Adrenal gland (tissue), 12 donors: Measurements from ENCODE around the gene TXN2. TPM values are rescaled to one million over a fixed set of nuclear protein-coding genes. Genes with fewer than 3 reads are reported as not detected.
"Not testable (repeated sequence)": the region's sequence is repeated elsewhere in the genome, so short reads cannot be mapped to it uniquely, and the experiment has no call there.

Experiments used
- DNase-seq, 7 donors: peaks; one replicate each; pipeline ENCODE4 v3.0.0-alpha.2; 2019 to 2020
- H3K27ac ChIP-seq, 5 donors: fragments of 200-600 bp; sonication (generic) in 4 of 5; 1 replicate in 3 of 5; 2 replicates in 2 of 5; pipeline versions ENCODE4 v1.5.1 to v1.8.0; 2016 to 2020; ENCODE audit warnings: mild to moderate bottlenecking in 1 of 5
- H3K27me3 ChIP-seq: fragments of 200-600 bp; 2 replicates; pipeline ENCODE4 v1.8.0; 2021
- H3K36me3 ChIP-seq, 2 donors: fragments of 200-600 bp; replicated peaks in 1 of 2; 1 replicate in 1 of 2; 2 replicates in 1 of 2; pipeline versions ENCODE4 v1.5.1 to v1.8.0; 2018 to 2022
- H3K4me1 ChIP-seq, 2 donors: fragments of 200-600 bp; replicated peaks in 1 of 2; 1 replicate in 1 of 2; 2 replicates in 1 of 2; pipeline versions ENCODE4 v1.5.1 to v1.8.0; 2018 to 2021
- H3K4me3 ChIP-seq, 4 donors: fragments of 200-600 bp; sonication (generic) in 3 of 4; one replicate each; pipeline ENCODE4 v1.5.1; 2016 to 2018
- H3K9me3 ChIP-seq, 3 donors: fragments of 200-600 bp; sonication (generic) in 1 of 3; replicated peaks in 1 of 3; 1 replicate in 2 of 3; 2 replicates in 1 of 3; pipeline versions ENCODE4 v1.5.1 to v1.8.0; 2016 to 2021
- POLR2A ChIP-seq, 2 donors: fragments of 450-650 bp; IDR thresholded peaks; one replicate each; pipeline ENCODE4 v1.6.1; 2017; ENCODE audit warnings: antibody characterized with exemption in 2 of 2, mild to moderate bottlenecking in 2 of 2, moderate library complexity in 1 of 2
- WGBS, 4 donors: extraction: QIAGEN DNeasy Blood & Tissue Kit in 2 of 4; methylation state at CpG; one replicate each; pipeline versions ENCODE4 v1.1.5 to v1.1.7; 2013 to 2017; 5-methylcytosine and 5-hydroxymethylcytosine counted together
- intact Hi-C, 2 donors: fragments of 100-400 bp; cut with DNase I; formaldehyde crosslinking; loops; one replicate each; pipeline versions ENCODE4 v1.14.1 to v1.15.0; 2022 to 2023
- polyA plus RNA-seq, 3 donors: library from polyadenylated mRNA; stranded (reverse); fragments of 200-250 nt in 2 of 3; fragments of 350-450 nt in 1 of 3; fragmentation: Illumina TruSeq in 1 of 3; extraction: RNeasy Lipid Tissue Mini Kit (QIAGEN cat#74804) in 1 of 3; gene quantifications; one replicate each; pipeline ENCODE4 v1.2.3, GENCODE V29; 2013 to 2014
- total RNA-seq, 9 donors: library from RNA; depleted of rRNA in 4 of 9; stranded (reverse); fragments of >200 nt in 4 of 9; fragments of 120-200 nt in 1 of 9; fragmentation: NEBNext Ultra II Directional in 1 of 9; extraction: Animal tissue kit (Norgen Biotek cat#: 25700) in 1 of 9; gene quantifications; one replicate each; pipeline versions ENCODE4 v1.1.0 to v1.2.4, GENCODE V29; 2013 to 2023
- TF ChIP-seq, protein P1 (sequence below), 6 experiments: fragments of 450-650 bp in 4 of 6; fragments of 200-600 bp in 2 of 6; sonication (generic) in 1 of 6; IDR thresholded peaks; 1 replicate in 5 of 6; 2 replicates in 1 of 6; pipeline versions ENCODE4 v1.5.1 to v1.8.0; 2016 to 2021; ENCODE audit warnings: antibody characterized with exemption in 6 of 6, mild to moderate bottlenecking in 2 of 6, moderate library complexity in 1 of 6
- donor health status: healthy with polysubstance abuse.
- donor health status: Bipolar disorder and iron deficiency.
- donor health status: DM: yes; HTN: yes; CAD: no.
- donor health status: DM: no; HTN: no; CAD: no.
- donor health status: DM: no; HTN: no; CAD: no.
- donor health status: DM: yes; HTN: yes; CAD: no.

The TXN2 gene
- total and polyA plus RNA-seq, 12 donors: 160 to 245 (median 202) TPM

- WGBS, 4 donors: 75 to 79% (median 78%) methylated on average over 13 to 15 of the region's 15 CpGs
- no peak overlapping the region for H3K4me3 ChIP-seq
- H3K27ac ChIP-seq: no peak overlapping the region
- no peaks in the 10 kb centered on the region for H3K9me3 ChIP-seq
- no peak for TF ChIP-seq POLR2A (IDR thresholded peaks at IDR 0.05)
- TF ChIP-seq, protein P1, sequence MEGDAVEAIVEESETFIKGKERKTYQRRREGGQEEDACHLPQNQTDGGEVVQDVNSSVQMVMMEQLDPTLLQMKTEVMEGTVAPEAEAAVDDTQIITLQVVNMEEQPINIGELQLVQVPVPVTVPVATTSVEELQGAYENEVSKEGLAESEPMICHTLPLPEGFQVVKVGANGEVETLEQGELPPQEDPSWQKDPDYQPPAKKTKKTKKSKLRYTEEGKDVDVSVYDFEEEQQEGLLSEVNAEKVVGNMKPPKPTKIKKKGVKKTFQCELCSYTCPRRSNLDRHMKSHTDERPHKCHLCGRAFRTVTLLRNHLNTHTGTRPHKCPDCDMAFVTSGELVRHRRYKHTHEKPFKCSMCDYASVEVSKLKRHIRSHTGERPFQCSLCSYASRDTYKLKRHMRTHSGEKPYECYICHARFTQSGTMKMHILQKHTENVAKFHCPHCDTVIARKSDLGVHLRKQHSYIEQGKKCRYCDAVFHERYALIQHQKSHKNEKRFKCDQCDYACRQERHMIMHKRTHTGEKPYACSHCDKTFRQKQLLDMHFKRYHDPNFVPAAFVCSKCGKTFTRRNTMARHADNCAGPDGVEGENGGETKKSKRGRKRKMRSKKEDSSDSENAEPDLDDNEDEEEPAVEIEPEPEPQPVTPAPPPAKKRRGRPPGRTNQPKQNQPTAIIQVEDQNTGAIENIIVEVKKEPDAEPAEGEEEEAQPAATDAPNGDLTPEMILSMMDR (IDR thresholded peaks at IDR 0.05): no peak
- intact Hi-C loops: no loop called here
- peaks cover 0 to 7% of the 10 kb centered on the region in 2 donors for H3K4me1 ChIP-seq
- no peak for DNase-seq
- H3K27me3 ChIP-seq: no peaks in the 10 kb centered on the region
- no peaks in the 10 kb centered on the region for H3K36me3 ChIP-seq
These were observed 48.7 kb downstream of the TXN2 start for GRCh38 chr22:36432592-36433317.

DNA sequence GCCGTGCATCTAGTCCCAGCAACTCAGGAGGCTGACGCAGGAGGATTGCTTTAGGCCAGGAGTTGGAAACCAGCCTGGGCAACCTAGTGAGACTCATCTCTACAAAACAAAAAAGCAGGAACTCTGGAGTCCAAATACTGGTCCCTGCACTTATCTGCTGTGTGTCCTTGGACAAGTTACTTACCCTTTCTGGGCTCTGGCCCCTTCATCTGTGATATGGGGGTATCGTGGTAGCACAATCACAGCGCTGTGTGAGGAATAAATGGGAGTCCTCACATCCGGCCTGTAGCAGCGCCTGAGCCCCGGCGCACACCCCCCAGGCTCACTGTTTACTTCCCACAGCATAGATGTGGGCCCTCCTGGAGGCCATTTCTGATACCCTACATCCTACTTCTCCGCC is 49.5 kb downstream of the TXN2 start:
- 84 to 91% (median 87%) methylated on average over 3 to 9 of the region's 9 CpGs for WGBS, 4 donors
- H3K9me3 ChIP-seq: no peaks in the 10 kb centered on the region
- H3K27ac ChIP-seq: no peak overlapping the region
- H3K4me1 ChIP-seq: peaks cover 0 to 7% of the 10 kb centered on the region in 2 donors
- H3K27me3 ChIP-seq: no peaks in the 10 kb centered on the region
- no peaks in the 10 kb centered on the region for H3K36me3 ChIP-seq
- no peak overlapping the region for H3K4me3 ChIP-seq
- intact Hi-C loops: no loop called here
- DNase-seq: no peak
- TF ChIP-seq, protein P1 (IDR thresholded peaks at IDR 0.05): no peak
- TF ChIP-seq POLR2A (IDR thresholded peaks at IDR 0.05): no peak

DNA sequence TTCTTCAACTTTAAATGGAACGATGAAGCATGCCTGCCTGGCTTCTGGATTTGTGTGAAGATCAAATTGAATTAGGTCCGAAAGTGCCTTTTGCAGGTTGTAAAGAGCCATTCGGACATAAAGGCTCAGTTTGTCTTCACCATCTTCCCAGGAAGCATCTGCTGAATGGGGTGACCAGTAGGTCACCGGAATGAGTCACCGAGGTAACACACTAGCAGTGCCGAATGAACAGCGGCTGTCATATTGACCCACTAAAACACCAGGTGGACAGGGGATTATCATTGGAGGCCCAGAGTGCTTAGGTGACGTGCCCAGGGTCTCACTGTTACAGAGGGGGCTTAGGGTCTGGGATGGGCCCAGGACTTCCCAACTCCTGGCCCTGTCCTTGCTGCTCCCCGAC is 50.6 kb downstream of the TXN2 start:
- H3K4me1 ChIP-seq: peaks cover 0 to 11% of the 10 kb centered on the region in 2 donors
- no peaks in the 10 kb centered on the region for H3K9me3 ChIP-seq
- TF ChIP-seq, protein P1 (IDR thresholded peaks at IDR 0.05): no peak
- no peak for TF ChIP-seq POLR2A (IDR thresholded peaks at IDR 0.05)
- H3K27me3 ChIP-seq: no peaks in the 10 kb centered on the region
- 60 to 84% (median 72%) methylated on average over 7 to 9 of the region's 9 CpGs for WGBS, 4 donors
- H3K4me3 ChIP-seq: no peak overlapping the region
- H3K36me3 ChIP-seq: no peaks in the 10 kb centered on the region
- no peak for DNase-seq
- no peak overlapping the region for H3K27ac ChIP-seq
- intact Hi-C loops: no loop called here

DNA sequence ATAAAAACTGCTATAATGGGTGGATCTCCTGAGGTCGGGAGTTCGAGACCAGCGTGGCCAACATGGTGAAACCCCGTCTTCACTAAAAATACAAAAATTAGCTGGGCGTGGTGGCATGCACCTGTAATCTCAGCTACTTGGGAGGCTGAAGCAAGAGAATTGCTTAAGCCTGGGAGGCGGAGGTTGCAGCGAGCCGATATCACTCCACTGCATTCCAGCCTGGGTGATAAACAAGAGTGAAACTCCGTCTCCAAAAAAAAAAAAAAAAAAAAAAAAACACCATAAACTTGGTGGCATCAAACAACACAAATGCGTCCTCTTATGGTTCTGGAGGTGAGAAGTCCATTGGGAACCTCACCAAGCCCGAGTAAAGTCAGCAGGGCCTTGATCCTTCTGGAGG is 53.5 kb downstream of the TXN2 start:
- 86 to 92% (median 87%) methylated on average over 11 of the region's 11 CpGs for WGBS, 4 donors
- H3K36me3 ChIP-seq, H3K27me3 ChIP-seq, intact Hi-C loops, H3K9me3 ChIP-seq, H3K27ac ChIP-seq, H3K4me1 ChIP-seq, DNase-seq, H3K4me3 ChIP-seq: not testable (repeated sequence)

- Histone ChIP-seq H3K4me1 (peaks cover 0 to 4% of the 10 kb centered on the region in 2 donors), H3K27ac (peak overlapping the region in 1 of 5 donors; percentile 45), H3K9me3 (no peaks in the 10 kb centered on the region), H3K4me3 (no peak overlapping the region), H3K27me3 (no peaks in the 10 kb centered on the region), H3K36me3 (no peaks in the 10 kb centered on the region)
- intact Hi-C loops: no loop called here
- DNase-seq: peak in 6 of 7 donors; percentile 41 to 68 (median 53)
- 40 to 71% (median 59%) methylated on average over 1 to 2 of the region's 2 CpGs for WGBS, 4 donors
- TF ChIP-seq POLR2A (IDR thresholded peaks at IDR 0.05): no peak
- TF ChIP-seq, protein P1 (IDR thresholded peaks at IDR 0.05): peak in 3 of 6 experiments; percentile 26 to 43 (median 40)
These were observed 55.4 kb downstream of the TXN2 start for GRCh38 chr22:36425977-36426523.
